Measurements from ENCODE around the gene RER1.

- TF ChIP-seq POLR2A (IDR thresholded peaks at IDR 0.05) = no peak
- TF ChIP-seq, protein P1, sequence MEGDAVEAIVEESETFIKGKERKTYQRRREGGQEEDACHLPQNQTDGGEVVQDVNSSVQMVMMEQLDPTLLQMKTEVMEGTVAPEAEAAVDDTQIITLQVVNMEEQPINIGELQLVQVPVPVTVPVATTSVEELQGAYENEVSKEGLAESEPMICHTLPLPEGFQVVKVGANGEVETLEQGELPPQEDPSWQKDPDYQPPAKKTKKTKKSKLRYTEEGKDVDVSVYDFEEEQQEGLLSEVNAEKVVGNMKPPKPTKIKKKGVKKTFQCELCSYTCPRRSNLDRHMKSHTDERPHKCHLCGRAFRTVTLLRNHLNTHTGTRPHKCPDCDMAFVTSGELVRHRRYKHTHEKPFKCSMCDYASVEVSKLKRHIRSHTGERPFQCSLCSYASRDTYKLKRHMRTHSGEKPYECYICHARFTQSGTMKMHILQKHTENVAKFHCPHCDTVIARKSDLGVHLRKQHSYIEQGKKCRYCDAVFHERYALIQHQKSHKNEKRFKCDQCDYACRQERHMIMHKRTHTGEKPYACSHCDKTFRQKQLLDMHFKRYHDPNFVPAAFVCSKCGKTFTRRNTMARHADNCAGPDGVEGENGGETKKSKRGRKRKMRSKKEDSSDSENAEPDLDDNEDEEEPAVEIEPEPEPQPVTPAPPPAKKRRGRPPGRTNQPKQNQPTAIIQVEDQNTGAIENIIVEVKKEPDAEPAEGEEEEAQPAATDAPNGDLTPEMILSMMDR (IDR thresholded peaks at IDR 0.05) = no peak
Observed at GRCh38 chr1:2360588-2361364, 30.9 kb upstream of the RER1 start.
